GM11168 (cell line): ENCODE results near the gene PKIB.

Experiments used
- in situ Hi-C: fragments of 300-500 bp; cut with MboI; formaldehyde crosslinking; loops from one replicate; pipeline ENCODE4 v1.12.0; 2022; ENCODE audit warnings: low sequenced_read_pairs; ENCODE audit not compliant: unreplicated experiment

PKIB gene

DNA sequence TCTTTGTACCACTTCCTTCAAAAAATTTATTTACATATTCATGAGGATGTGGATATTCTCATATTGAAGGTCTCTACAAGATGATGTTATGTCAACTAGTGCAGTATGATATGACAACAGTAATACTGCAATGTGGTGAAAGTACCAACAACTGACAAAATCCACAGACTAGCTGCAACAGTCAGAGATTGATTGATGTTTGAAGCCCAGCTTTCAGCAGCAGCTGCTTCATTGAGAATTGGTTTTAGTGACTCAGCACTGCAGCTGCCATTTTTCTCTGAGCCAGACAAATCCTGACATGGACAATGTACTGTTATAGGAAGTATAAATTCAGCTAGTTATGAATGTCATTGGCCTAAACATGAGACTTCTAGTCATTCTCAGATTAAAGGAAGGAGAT is 53.8 kb downstream of the PKIB start:
- in situ Hi-C loops, result no loop called here

DNA sequence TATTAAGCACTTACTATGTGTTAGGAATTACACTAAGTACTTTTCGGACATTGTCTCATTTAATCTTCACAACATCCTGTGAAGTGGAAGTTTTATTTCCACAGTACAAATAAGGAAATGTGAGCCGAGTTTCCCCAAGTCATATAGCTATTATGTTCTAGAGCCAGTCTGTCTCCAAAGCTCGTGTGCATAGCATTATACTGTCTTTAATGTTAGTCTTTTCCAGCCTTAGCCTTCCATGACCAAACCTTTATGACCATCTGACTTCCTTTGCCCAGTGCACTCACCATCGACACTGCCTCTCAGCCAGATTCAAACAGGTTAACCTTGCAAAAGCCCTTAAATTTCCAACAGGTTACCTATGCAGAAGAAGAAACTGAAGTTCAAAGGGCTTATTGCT is 55.7 kb downstream of the PKIB start:
- in situ Hi-C loops, result no loop called here

DNA sequence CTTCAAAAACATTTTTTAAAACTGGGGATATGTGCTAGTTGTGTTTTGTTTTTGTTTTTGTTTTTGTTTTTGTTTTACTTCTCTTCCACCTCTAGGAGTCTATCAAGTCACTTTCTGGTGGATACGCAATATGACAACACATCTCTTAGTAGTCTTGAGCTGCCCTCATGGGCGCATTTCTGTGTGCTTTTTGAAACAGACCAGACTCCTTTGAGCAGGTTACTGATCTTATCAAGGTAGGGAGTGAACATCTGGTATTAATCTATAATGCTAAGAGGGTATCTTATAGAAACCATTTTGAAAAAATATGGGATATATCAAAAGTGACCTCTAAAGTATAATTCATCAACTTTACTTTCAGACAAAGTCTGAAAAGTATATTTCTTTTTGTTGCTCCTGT is 56.2 kb downstream of the PKIB start:
- in situ Hi-C loops, result no loop called here

DNA sequence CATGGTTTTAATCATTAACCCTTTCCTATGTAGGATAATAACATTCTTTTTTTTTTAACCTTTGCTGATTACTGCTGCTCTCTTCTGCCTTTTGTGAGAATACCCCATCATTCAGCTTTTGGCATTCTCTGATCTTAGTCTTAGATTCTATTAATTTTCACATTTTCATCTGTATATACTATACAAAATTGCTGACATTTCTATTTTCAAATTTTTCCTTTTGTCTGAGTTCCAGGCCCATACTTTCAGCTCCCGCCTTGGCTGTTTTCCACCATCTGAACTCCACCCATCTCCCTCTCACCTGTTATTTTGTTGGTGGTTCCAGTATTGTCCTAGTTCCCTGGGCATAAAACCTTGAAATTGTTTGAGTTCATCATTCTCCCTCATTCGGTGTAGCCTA is 59.2 kb downstream of the PKIB start:
- in situ Hi-C loops, result no loop called here

DNA sequence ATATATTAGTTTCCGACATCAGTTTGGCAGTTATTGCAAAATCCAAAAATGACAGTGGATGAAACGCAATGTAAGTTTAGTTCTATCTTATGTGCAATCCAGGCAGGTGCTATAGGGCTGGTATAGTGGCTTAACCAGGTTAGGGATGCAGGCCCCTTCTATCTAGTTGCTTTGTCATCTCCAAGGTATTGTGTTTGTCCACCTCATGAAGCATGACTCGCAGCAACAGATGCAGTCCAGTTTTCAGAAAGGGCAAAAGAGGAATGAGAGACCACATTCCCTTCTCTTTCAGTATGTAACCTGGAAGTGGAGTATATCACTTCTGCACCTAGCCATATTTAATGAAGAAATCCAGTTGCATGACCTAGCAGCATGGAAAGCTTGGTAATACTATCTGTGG is 59.7 kb downstream of the PKIB start:
- in situ Hi-C loops, result no loop called here

DNA sequence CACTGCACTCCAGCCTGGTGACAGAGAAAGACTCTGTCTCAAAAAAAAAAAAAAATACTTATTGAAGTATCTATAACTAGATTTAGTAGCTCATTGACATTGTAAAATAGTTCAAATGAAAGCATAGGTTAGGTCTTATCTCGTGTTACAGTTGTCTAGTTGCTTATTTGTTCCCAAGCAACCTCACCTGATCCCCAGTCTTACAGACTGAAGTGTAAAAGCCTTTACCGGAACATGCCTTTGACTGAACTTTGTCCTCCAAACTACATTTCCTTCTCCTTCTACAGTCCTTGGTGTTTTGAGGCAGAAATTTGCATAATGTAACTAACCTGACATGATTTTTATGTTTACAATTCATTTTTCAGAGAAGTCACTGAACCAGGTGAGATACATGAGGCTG is 61.0 kb downstream of the PKIB start:
- in situ Hi-C loops, result no loop called here

DNA sequence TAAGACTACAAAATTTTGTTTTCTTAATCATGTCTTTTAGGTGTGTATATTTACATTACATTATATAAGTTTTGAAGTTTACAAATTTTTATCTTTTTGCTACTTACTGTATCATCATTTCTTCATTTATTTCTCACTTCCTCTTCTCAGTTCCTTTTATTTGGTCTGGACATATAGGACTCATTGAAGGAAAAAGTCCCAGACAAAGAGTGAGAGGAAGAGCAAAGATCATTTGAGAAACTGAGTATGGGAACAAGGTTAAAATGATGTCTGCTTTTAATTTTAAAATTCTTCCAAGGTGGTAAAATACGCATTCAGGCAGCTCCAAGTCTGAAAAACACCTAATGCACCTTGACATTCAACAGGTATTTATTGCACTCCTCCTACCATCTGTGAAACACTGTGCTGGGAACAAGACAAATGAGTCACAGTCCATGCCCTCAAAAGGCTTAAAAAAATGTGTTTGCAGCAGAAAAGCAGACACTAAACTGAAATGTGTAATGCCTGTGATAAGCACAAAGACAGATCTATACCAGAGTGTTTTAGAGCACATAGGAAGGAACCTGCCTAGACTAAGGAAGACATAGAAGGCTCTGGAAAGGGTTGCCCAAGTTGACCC is 63.2 kb downstream of the PKIB start:
- in situ Hi-C loops, result no loop called here

DNA sequence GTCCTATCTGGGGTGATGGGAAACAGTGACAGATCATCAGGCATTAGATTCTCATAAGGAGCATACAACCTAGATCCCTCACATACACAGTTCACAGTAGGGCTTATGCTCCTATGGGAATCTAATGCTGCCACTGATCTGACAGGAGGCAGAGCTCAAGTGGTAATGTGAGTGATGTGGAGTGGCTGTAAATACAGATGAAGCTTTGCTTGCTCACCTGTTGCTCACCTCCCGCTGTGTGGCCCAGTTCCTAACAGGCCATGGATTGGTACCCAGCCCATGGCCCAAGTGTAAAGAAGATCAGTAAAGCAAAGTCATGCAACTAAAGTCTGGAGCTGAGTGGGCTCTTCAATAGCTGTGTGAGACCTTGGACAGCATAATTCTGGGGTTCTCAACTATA is 65.9 kb downstream of the PKIB start:
- in situ Hi-C loops, result no loop called here

DNA sequence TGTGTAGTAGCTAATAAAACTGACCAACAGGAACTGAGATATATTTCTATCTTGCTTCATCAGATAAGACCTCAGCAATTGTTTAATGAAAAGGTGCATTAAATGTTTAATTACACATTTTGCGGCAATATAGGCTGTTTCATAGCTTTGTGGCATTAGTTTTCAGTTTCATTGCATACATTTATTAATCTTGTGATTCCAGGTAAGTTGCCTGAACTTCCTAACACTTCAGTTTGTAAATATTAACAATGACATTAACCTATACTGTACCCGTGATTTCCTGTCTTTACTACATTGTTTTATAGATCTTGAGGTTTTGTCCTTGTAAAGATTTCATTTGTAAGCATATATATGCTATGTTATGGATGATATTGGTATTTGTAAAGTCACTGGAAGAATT is 66.5 kb downstream of the PKIB start:
- in situ Hi-C loops, result no loop called here

DNA sequence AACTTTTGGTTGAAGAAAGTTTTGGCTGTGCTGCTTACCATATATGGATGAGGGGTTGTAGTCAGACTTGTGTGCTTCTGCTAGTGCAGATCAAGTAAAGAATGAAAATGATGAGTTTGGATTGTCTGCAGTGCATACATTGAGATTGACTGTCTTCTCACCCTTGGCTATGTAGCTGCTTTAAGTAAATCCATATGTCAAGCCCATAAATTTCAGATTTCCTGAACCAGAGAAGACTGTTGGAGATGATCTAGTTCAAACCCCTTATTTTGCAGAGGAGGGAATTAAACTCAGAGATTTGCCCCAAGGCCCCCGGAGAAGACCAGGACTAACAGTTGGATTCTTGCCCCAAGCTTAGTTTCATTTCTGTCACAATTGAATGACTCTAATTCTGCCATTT is 67.2 kb downstream of the PKIB start:
- in situ Hi-C loops, result no loop called here

DNA sequence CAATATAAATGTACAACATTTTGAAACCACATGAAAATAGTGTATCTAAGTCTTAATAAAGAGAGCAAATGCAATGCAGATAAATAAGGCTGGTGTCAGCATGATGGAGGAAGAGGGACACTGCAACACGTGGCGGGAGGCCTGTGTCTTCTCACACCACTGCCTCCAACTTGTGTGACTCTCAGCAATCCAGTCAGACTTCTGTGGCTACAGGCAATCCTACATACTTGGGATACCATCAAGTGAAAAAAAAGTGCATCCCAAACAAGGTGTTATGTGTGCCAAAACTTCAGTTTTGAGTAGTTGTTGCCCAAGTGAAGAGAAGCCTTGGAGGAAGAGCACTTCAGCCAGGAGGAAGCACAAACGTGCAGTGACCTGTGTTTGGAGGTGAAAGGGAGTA is 68.6 kb downstream of the PKIB start:
- in situ Hi-C loops, result no loop called here

DNA sequence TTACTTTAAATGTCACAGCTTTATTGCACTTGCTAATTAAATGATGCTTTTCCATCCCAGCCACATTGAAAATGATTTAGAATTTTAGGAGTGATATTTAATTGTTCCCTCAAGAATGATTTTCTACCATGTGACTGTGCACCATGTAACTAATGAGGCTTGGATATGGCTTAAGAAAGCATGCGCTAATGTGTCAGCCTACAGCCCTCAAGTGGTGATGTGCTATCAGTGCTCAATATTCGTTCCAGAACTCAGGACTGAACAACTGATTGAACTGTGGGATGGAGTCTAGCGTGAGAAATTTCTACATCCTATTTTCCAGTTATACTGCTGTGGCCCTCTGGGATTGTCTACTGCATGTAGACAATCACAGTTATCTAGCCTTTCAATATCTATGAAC is 71.5 kb downstream of the PKIB start:
- in situ Hi-C loops, result no loop called here

DNA sequence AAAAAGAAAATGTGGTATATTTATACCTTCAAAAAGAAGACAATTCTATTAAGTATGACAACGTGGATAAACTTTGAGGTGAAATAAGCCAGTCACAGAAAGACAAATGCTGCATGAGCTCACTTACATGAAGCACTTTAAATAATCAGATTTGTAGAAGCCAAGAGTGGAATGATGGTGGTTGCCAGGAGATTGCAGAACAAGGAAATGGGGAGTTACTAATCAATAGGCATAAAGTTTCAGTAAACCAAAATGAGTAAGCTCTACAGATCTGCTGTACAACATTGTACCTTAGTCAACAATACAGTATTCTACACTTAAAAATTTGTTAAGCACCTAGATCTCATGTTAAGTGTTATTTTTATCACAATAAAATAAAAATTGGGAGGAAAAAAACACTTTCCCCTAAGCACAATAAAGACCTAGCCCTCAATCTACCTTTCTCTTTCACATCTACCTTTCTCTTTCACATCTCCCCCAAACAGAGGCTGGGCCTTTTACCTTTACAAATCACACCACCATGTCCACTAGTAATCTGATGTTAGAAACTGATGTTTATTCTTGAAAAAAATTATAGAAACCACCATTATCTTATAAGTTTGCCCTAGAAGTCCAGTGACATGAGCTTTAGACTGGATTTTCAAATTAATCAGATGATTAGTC is 73.9 kb downstream of the PKIB start:
- in situ Hi-C loops, result no loop called here

DNA sequence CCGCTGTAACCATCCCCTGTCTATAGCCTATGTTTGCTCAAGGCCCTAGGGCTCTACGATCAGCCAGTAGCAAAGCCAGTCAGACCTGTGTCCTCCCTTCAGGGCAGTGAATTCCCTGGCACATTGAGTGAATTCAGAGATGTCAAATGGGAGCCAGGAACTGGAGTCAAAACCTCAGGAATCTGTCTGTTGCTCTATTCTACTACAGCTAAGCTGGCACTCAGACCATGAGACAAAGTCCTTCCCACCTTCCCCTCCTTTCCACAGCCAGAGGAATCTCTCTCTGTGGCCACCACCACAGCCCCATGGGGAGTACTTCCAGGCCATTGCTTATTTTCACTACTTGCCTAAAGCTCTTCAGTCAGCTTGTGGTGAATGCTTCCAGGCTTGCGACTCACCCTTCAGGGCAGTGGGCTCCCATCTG is 82.0 kb downstream of the PKIB start:
- in situ Hi-C loops, result no loop called here

DNA sequence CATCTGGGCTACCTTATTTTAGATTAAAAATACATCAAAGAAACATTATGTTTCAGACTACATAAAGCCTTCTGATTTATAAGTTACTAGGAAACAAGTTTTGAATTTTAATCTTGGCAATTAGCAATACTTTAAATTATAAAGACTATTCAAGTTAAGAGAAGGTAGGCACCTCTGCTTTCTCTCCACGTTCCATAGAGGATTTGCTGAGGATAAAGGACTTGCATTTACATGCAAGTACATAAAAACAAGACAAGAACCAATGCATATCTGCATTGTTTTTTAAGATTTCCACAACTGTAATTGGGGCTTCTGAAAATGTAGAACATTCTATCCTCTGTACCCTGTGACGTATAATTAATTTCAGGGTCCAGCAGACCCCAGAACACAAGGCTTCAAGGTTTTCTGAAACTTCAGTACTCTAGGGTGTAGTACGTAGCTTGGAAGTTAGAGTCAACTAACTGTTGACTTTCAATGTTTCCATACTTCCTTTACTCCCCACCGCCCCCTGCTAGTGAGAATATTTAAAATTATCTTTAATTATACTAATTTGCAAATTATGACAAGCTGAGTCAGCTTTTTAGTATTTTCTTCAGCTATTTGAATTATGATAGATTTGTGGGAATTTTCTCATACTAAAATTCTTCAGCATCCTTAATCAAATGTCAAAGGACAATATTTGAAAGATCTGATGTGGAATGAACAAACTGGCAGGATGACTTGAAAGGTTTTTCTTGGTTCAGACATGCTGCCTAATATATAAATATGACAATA is 82.8 kb downstream of the PKIB start:
- in situ Hi-C loops, result no loop called here

DNA sequence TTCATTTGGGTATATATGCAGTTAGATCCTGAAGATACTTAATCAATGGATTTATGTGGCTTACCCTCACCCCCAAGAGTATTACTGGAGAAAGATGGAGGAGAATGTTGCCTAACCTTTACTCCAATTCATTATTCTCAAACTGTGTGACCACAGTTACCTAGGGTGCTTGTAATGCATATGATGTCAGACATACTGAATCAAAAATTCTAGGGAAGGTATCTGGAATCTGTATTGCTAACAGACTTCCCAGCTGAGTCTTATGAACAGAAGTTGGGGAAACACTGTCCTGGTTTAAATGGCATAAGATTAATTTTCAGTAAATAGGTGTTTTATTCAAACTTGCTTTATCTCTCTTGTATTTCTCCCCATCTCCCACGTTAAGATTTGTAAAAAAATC is 83.9 kb downstream of the PKIB start:
- in situ Hi-C loops, result no loop called here

DNA sequence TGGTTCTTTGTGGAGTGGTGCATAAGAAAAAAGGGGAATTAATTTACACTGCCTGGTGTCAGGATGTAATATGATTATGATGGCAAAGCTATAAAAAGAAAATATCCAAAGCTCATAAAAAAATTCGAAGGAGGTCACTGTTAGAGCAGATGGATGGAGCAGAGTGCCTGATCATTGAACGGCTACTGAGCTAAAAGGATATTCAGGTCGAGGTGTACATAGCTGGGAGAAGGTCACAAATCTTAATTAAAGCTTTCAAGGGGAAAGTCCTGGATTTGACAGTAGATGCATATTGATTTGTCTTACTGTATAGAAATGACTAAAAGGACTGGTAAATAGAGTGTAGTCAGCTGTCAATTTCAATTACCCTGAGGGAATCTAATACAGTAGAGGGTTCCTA is 84.4 kb downstream of the PKIB start:
- in situ Hi-C loops, result no loop called here

DNA sequence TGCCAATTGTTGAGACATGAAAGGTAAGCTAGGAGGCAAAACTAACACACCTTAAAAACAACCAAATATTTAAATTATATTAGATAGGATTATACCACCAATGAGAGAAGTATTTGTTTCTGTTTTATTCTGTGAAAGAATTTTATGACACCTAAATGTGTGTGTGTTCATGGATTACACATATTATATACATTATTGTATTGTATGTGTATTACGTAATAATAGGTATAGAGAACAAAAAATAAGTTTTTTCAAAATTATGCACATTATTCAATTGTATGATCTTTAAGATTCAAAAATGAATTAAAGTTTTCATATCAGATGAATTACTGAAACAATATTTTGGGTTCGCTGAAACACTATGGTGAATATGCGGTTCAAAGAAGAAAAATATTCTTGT is 85.0 kb downstream of the PKIB start:
- in situ Hi-C loops, result no loop called here

DNA sequence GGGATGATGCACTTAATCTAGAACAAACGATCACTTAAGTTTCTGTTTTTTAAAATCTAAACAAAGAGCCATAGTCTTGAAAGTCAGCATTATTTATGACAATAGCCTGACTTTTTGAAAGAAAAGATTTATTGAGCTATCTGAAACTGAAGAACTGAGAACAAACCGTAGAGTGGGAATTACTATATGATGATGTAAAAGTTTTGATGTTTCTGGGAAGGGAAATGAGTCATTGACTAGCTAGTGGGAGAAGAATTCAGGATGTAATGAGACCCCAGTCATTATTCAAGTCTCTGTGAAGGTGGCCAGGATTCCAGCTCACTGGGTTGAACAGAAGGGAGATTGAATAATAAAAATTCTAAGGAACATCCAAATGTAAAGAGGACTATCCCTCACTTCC is 85.9 kb downstream of the PKIB start:
- in situ Hi-C loops, result no loop called here

DNA sequence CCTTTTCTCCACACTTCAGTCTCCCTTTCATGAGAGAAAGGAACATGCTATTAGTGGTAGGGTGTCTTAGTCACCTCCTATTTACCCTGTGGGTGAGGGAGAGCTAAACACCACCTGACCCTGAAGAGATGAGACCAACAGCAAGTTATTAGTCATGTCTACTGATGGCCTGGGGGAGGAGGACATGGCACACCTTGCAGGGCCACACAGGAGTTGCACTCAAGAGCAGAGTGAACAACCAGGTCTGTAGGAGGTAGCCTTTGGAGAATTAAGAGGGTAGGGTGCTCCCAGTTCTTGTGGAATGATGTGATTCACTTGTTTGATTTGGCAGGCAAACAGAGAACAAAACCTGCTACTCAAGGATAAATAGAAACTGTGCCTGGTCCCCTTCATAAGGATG is 86.6 kb downstream of the PKIB start:
- in situ Hi-C loops, result no loop called here

DNA sequence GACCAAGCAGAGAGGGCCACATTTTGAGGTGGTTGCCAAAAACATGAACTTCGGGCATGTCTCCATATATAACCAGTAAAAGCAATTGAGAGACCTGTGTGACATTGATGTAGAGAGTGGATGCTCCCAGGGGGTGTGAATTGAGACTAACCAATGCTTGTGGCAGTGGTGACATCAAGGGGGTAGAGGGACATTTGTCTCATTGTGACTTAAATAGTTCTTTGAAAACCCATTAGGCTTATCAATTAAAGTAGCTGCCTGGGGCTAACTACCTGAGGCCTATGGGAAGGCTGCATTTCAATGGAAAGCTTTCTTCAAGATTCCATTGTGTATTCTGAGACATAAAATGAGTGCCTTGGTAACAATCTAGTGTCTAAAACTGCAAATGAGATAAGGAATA is 87.3 kb downstream of the PKIB start:
- in situ Hi-C loops, result no loop called here

DNA sequence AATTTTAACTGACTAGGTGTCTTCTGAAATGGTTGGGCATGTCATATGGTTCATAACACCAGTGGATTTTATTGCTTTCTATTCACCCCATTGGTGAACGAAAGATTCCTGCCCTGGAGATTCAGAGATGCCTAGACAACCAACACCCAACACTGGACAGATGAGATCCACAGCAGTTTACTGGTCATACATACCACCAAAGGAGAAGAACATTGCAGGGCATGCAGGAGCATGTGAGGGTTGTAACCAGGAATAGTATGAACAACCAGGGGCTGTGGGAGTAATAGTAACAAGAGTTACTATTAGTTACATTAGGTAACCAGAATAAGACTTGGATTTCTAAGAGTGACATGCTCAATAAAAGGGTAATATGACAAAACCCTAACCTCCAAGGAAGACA is 91.5 kb downstream of the PKIB start:
- in situ Hi-C loops, result no loop called here
